Stimulated activated CD8-positive, alpha-beta memory T cell treated with anti-CD3 and anti-CD28 coated beads, Interleukin-4, amount 100 ng/mL, for 48 hours (primary cell): ENCODE results near the gene MCAT.
A peak's percentile ranks its signal among the peaks of the same experiment; 100 is the strongest.
"Not testable (repeated sequence)": the region's sequence is repeated elsewhere in the genome, so short reads cannot be mapped to it uniquely, and the experiment has no call there.

Source experiments
- DNase-seq: peaks from one replicate; pipeline ENCODE4 v3.0.0-alpha.2; 2020

Gene MCAT

DNA sequence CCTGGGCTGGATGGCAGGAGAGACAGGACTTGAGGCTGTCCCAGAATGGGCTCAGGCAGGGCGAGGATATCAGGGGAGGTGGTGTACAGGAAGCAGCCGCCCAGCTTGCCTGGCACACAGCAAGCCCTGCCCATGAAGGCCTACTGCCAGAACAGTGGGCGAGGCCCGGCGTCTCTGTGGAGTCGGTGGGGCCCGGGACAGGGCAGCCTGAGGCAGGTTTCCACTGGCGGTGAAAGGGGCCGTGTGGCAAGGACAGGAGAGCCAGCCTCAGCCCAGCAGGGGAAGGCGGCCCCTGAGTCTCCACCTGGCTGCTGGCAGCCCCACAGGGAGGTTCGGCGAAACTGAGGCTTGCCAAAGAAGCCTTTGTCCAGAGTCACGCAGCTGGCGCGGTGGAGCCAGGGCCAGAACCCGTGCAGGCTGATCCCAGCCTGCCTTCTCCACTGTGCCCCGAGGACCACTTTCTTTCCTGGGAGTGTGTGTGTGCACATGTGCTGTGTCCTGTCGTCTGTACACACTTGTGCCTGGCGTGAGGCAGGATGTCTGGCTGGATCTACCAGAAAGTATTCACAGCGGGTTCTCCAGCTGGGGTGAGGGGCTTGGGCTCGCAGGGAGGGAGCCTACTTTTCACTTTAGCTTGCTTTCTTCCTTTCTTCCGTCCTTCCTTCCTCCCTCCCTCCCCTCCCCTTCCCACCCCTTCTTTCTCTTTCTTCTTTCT, 9.3 kb upstream of the MCAT start:
- DNase-seq = peak; percentile 72

DNA sequence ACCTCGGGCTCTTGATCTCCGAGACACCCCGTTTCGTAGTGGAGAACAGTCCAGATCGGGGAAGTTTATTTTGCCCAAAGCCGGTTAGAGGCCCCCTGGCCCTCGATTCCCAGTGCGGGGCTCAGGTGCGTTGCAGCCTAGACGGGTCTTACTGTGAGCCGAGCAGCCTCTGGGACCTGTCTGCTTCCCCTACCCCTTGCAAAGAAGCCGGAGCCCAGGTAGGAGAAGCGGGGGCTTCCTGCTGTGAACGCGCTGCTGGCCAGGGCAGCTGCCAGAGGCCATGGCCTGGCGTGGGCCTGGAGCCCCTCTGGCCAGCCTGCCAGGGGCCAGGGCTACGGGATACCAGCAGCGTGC, 8.8 kb upstream of the MCAT start:
- DNase-seq = no peak

DNA sequence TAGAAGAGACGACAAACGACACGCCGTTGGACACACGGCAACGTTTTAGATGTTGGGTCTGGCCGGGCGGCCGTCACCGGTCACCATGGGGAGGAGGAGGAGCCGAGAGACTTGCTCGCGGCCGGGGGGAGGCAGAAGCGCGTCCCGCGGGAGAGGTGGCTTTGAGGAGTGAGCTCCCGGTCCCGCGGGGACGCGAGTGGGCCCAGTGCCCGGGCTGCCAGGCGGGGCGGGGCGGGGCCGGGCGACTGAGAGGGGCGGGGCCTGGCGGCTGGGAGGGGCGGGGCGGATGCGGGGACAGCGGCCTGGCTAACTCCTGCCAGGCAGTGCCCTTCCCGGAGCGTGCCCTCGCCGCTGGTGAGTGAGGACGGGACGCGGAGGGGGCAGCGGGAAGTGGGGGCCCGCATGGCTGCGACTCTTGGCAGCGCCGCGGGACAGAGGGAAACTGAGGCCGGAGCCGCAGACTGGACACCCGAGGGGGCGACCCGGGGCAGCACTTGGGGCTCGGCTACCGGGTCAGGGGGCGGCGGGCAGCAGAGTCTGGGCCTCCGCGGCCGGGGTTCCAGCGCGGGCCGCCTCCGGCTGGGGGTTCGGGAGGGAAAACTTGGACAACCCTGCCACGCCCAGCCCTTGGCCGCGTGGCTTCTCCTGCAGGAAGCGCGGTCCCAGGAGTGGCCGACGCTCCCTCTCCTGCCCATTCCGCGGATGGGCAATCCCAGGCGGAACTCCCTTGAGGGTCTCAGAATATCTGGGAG, 8.2 kb upstream of the MCAT start, which contains the start of gene TSPO:
TSS of gene TSPO (plus strand) at position 309 of the 752 bp plus-strand sequence. CDS start 7,680 bp downstream, outside the sequence.
- DNase-seq = peak; percentile 73

DNA sequence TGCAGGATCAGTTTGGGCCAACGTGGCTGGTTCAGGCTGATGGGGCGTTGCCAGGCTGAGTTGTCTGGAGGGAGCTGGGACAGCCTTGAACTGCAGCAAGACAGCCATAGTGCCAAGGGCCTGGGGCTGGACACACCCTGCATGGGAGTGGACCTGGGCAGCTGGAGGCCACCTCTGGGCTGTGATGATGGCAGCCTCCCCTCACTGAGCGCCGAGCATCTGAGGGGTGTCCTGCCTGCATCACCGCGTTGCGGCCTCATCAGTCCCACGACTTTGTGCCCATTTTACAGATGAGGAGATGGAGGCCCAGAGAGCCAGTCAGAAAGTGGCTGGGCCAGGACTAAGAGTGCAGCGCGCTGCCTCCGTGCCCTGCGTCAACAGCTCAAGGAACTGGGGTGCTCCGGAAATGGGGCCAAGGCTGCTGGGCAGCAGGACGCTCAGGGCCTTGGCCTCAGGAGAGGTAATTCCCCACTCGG, 7.6 kb upstream of the MCAT start:
- DNase-seq = no peak

DNA sequence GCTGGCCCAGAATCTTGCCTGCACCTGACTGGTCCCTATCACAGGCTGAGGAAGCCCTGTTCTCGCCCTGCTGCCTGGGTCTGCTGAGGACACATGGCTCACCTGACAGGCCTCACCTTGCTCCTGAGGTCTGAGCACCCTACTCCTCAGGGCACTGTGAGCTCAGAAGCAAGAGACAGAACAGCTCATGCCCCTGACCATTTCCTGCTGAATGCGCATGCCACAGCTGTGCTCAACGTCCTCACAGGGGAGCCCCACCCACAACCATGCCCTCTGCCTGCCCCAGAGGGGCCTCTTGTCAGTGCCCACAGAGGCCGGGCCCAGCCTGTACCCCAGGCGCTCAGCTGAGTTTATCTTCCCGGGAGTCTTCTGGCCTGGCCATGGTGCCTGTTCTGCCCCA, 5.4 kb upstream of the MCAT start:
- no peak for DNase-seq

DNA sequence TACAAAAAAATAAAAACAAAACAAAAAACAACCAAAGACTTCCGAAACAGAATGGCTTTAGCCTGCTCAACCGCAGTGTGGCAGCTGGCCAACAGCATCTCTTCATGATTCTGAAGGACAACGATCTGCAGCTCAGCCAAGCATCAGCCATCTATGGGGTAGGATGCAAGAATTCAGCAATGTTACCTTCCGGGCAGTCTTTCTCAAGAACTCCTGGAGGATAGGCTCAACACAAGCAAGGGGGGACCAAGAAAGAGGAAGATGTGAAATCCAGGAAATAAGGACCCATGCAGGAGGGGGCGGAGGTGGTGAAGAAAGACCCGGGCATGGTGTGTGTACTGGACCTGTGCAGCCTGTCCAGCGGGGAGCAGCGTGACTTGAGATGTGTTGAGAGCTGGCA, 4.6 kb upstream of the MCAT start:
- no peak for DNase-seq

DNA sequence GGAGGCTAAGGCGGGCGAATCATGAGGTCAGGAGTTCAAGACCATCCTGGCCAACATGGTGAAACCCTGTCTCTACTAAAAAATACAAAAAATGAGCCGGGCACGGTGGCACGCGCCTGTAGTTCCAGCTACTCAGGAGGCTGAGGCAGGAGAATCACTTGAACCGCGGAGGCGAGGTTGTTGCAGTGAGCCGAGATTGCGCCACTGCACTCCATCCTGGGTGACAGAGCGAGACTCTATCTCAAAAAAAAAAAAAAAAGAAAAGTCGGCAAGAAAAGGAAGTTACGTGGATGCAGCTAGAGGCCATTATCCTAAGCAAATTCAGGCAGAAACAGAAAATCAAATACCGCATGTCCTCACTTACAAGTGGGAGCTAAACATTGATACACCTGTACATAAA, 3.1 kb upstream of the MCAT start:
- DNase-seq = not testable (repeated sequence)

DNA sequence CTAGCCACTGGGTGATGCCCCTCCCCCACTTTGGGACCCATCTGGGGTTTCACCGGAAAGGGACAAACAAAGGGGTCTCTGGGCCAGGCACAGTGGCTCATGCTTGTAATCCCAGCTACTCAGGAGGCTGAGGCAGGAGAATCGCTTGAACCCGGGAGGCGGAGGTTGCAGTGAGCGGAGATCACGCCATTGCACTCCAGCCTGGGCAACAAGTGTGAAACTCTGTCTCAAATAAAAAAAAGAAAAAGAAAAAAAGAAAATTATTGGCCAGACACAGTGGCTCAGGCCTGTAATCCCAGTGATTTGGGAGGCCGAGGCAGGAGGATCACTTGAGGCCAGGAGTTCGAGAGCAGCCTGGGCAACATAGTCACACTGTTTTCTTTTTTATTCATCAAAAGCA, 2.2 kb upstream of the MCAT start:
- DNase-seq = not testable (repeated sequence)

DNA sequence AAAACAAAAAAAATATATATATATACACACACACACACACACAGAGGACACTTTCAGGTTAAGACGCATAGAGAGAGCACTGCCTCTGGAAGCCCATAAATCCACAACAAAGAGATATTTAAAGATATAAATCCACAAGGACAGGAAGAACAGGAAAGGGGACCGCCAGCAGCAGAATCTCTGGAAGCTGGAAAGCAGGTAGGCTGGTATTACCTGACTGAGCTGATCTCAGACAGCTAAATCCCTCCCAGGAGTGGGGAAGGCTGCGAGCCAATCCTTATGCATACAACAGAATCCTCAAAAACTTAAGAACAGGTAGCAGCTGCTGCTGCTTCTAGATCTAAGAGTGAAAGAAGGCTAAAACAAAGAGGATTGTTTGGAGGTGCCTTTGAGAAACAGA, 1.8 kb upstream of the MCAT start:
- DNase-seq = no peak

DNA sequence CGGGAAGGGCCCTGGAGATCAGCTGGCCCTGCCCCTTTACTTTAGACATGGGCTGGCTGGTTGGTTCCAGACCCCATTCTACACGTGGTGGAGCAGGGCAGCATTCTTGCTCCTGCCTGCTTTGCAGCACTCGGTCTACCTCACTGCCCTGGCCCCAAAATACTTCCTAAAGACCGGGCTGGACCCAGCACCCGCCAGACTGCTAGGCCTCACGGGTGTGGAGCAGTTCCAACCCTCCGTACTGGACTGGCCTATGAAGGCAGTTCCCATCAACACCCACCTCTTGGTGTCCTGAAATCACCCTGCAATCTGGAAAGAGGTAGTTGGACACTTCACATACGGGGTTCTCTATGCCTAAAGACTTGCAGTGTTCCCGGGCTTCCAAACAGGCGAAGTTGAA, 6.4 kb downstream of the MCAT start:
- DNase-seq = no peak

DNA sequence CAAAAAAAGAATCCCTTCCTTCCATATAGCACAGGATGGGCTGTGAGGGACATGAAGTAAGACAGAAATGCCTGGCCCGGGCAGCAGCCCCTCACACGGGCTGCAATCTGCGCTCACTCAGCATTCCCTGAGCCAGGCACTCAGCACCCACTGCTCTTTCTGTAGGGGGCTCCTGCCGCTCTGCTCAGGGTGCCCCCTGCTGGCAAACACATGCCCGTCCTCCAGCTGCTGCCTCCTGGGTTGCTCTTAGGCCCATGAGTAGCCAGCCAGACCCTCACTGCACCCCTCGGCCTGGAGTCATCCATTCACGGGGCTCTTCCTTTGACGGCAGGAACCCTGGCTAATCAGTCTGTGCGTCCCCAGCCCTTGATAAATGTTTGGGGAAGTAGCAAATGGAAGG, 6.9 kb downstream of the MCAT start:
- DNase-seq = peak; percentile 69

DNA sequence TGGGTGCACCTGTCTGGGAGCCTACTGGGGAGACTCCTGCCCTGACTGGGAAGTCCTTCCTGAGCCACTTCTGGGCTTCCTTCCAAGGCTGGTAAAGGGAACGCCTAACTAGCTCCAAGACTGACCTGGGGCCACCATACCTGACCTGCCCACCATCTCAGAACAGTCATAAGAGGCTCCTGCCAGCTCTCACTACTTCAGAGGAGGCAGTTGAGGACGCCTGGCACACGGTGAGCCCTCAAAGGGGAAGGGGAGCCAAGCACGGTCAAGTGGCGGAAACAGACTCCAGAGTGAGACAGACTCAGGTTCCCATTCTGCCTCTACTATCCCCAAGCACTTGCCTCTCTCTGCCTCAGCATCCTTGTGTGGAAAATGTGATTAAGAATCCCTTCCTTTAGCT, 7.6 kb downstream of the MCAT start:
- no peak for DNase-seq

DNA sequence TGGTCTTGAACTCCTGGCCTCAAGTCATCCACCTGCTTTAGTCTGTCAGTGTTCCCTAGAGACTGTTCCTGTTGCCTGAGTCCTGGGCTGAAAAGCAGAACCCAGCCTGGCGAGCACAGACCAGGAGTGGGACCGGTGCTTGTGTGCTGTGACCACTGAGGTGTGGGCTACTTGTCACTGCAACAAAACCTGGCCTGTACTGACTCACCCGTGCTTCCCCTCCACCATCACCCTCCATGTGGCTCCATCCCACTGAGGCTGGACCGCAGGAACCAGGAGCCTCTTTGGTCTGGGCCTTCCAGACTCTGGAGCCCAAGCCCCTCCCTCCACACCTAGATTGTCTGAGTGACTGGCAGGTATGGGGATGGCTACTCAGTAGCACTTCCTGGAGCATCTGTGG, 8.6 kb downstream of the MCAT start:
- no peak for DNase-seq

DNA sequence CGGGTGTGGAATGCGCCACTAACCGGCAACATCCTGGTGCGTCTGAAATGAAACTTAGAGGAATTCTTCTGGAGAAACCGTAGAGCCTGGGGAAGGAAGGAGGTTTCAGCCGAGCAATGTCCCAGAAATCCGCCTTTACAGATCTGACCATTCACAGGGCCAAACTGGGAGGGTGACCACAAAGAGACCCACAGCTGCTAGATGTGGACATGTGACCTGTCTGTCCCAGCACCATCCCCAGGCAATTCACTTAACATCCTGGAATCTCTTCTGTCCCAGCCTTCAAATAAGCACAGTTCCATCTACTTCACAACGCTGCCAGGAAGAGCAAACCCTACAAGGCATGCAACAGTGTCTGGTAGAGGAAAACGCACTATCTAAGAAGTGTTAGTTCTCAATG, 9.8 kb downstream of the MCAT start:
- DNase-seq = no peak

DNA sequence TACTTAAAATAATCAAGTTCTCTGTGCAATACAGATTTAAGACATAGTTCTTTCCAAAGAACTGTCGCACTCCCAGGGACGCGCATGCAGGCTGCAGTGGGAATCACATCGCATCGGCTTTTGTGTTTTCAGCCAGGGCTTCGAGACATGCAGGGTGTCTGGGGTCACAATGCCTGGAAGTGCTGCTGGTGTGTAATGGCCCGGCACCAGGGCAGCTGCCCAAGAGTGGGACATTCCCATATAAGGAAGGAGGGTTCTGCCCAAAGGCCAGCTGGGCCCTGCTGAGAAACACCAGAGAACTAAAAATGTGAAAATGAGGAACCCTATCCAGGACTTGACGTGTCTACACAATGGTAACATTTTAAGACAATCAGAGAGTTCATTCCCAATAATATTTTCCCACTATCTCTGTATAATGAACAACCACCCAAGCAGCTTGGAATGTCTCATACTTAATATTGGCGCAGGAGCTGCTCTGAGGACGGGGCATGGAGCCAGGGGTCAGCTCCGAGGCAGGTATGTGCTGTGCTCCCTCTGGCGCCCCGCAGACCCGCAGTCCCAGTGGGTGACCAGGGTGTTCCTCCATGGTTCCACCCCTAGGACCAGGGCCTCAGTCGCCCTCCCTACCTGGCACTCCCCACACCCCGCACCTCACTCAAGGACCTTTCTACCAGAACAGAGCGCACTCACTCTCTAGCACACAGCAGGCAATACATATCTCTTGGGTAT, 11.3 kb downstream of the MCAT start:
- no peak for DNase-seq

DNA sequence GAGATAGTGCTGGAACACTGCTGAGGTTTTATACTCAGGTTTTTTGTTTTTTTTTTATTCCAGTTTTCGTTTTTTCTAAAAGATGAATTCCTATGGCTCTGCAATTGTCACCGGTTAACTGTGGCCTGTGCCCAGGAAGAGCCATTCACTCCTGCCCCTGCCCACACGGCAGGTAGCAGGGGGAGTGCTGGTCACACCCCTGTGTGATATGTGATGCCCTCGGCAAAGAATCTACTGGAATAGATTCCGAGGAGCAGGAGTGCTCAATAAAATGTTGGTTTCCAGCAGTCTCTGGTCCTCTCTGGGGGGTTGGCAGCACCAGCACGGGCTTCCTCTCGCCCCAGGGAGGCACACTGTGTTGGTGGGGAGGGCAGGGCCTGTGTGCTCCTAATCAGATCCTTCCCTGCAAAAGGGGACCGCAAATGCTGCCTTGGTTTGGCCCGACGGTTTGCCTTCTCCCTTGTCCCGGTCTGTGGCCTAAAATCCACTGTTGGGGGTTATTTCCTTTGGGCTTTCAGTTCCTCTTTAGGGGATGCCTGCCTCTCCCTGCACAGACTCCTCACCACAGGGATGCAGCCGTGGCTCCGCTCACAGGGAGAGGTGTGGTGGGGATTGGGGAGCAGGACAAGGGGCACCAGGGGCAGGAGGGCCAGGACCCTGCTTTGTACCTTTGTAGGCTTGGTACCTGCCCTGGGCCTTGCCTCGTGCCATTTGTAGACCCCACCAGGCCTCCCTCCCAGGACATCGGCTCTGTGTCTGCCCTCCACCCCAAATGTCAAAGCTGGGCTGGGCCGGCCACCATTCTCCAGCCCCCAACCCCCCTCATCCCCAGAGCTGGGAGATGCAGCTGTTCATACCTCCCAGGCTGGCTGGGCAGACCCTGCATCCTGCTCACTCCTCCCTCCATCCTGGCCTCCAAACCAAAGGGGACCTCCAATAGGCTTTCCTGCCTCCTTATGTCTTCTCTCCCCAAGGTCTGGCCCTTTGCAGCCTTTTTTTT, 13.5 kb downstream of the MCAT start:
- no peak for DNase-seq

DNA sequence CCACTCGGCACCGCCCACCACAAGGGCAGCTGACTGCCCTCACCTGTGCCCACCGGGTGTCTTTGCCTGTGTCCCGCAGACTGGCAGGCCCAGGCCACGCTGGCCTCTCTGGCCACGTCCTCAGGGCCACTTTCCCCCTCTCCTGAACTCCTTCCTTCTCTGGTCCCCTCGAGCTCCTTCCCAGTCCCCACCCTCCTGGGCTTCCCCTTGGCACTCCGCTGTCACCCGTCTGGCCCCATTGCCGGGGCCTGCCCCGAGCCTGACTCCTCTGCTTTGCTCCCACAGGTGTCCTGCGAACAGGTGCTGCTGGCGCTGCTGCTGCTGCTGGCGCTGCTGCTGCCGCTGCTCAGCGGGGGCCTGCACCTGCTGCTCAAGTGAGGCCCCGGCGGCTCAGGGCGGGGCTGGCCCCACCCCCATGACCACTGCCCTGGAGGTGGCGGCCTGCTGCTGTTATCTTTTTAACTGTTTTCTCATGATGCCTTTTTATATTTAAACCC, 14.2 kb downstream of the MCAT start:
- DNase-seq = no peak

DNA sequence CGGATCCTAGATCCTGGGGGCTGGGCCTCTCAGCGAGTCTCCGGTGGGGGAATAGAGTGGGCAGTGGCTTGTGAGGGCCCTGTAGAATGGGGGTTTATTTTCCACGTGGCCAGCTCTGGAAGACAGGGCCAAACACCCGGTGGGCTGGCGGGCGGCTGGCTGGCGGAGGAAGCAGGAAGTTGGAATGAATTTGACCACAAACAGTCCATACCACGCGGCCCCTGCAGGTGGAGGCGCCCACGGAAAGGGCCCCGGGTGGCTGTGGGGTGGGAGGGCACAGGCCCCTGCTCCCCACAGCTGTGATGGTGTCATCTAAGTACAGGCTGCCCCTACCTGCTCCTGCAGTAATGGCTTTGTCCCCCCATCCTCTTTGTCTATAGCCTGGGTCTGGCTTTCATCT, 15.1 kb downstream of the MCAT start:
- no peak for DNase-seq

DNA sequence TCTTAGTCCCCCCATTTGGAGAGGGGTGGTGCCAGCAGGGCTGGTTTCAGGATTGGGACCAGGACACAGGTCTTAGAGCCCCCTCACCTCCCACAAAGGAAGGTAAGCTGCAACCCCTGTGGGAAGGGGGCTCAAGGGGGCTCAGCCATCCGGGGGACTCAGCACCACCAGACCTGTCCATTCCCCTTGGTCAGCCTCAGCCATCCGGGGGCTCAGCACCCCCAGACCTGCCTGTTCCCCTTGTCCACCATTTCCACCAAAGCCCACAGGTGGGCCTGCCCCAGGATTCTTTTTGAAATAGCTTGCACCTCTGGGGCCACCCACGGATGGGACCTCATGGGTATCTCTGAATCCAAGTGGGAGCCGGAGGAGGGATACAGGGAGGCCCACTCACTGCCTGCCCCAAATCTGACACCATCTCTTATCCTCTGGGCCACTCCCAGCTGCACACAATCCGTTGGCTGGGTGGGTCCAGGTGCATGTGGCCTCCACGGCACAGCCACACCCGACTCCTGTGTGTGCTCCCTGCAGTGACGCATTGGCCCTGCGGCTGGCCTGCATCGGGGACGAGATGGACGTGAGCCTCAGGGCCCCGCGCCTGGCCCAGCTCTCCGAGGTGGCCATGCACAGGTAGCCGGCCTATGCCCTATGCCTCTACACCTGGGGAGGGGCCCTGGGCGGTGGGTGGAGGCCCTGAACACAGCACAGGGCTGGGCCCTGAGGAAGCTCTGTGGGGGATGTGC, 15.9 kb downstream of the MCAT start:
- no peak for DNase-seq

DNA sequence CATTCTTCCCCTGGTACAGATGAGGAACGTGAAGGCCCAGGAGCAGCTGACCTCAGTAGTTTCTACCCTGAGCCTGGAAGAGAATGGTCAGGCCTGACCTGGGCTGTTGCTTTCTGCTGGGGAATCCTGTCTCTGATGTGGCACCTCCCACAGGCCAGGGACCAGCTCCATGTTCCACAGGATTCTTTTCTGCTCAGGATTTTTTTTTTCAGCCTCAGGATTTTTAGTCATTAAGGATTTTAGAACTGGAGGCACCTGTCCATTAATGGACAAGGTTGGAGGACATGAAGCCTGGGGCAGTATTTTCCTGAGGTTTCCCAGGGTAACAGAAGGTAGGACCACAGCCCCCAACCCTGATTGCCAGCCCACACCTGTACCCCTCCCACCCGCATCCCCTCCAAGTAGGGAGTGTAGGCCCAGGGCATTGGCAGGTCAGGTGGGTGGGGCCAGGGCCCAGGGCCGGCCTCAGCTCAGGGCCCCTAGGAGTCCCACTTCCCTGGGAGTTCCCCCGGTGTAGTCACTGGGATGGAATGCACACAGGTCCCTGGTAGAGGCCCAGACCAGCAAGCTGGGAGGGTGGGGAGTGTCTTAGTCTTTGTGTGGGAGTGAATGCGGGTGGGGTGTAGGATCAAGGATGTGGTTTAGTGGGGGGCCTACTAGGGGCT, 16.6 kb downstream of the MCAT start:
- DNase-seq = no peak

DNA sequence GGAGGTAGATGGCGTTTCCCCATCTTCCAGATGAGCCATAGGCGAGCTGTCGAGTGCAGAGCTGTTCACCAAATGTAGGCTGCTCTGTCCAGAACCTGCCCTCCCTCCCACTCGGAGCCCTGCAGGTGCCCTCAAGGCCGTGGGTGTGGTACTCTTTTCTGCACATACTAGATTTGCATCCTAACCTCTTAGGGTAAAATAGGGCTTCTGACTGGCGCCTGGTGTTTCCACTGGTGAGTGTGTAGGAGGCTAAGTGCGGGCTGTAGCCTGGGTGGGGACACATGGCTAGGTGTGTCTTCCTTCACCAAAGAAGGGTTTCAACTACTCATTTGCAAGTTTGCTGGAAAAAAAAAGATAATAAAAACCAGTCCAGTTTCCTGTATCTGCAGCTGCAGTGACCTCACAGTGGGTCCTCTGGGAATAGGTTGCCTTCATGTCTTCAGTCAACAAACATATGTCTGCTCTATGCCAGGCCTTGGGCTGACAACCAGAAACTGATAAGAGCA, 24.2 kb downstream of the MCAT start:
- no peak for DNase-seq
